OCI-LY3 (cell line): Measurements from ENCODE around the gene BRICD5.

Source experiments
- EZH2phosphoT487 ChIP-seq: fragments of 200-600 bp; shearing (Covaris generic); IDR thresholded peaks from 2 replicates; pipeline ENCODE4 v1.6.1; 2018; ENCODE audit warnings: antibody characterized with exemption, mixed run types, low read depth
- TF ChIP-seq, protein P1 (sequence below): fragments of 200-600, 300-600 bp; sonication (generic); IDR thresholded peaks from 2 replicates; pipeline ENCODE4 v1.5.1; 2014; ENCODE audit warnings: antibody characterized with exemption, low read length, low read depth

DNA sequence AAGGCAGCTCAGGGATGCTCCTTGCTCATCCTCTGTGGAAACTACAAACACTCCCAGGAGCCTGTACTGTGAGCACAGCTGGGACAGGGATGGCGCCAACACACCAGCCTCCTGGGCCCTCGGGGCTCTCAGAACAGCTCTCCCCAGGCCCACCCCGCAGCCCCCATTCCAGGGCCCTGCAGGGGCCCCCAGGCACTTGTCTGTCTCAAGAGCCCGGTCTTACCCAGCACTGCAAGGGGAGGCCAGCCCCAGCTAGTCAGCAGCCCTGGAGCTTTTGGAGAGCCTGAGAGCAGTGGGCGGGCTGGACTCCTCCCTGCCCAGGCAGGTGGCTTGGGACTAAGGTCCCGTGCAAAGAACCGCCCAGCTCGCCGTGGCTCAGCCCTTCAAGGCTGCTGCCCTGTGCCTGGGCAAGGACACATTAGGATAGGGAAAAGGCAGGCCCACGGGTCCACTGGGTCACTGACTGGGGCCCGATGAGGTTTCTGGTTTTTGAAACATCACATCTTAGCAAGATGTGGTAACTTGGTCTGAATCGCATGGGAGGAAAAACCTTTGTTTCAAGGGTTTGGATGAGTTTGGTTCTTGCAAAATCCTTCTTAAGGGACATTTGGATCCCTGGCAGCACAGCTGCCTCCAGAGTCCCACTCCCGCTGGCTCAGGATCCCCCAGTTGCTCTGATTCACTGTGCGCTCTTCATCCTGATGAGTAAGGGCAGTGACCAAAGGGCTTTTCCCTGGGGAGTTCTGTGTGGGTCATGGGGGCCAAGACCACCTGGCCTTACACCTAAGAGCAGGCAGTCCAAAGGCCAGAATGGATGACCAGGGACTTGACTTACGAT lies 28.4 kb upstream of the BRICD5 start:
- TF ChIP-seq, protein P1, sequence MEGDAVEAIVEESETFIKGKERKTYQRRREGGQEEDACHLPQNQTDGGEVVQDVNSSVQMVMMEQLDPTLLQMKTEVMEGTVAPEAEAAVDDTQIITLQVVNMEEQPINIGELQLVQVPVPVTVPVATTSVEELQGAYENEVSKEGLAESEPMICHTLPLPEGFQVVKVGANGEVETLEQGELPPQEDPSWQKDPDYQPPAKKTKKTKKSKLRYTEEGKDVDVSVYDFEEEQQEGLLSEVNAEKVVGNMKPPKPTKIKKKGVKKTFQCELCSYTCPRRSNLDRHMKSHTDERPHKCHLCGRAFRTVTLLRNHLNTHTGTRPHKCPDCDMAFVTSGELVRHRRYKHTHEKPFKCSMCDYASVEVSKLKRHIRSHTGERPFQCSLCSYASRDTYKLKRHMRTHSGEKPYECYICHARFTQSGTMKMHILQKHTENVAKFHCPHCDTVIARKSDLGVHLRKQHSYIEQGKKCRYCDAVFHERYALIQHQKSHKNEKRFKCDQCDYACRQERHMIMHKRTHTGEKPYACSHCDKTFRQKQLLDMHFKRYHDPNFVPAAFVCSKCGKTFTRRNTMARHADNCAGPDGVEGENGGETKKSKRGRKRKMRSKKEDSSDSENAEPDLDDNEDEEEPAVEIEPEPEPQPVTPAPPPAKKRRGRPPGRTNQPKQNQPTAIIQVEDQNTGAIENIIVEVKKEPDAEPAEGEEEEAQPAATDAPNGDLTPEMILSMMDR: no peak
- no peak for TF ChIP-seq EZH2phosphoT487
